Fibroblast of skin of right quadriceps (primary cell): ENCODE data around the gene KIFAP3.
"Not testable (repeated sequence)": the region's sequence is repeated elsewhere in the genome, so short reads cannot be mapped to it uniquely, and the experiment has no call there.

Source experiments
- DNase-seq: peaks from one replicate; pipeline ENCODE4 v3.0.0-alpha.2; 2013

Gene KIFAP3

DNA sequence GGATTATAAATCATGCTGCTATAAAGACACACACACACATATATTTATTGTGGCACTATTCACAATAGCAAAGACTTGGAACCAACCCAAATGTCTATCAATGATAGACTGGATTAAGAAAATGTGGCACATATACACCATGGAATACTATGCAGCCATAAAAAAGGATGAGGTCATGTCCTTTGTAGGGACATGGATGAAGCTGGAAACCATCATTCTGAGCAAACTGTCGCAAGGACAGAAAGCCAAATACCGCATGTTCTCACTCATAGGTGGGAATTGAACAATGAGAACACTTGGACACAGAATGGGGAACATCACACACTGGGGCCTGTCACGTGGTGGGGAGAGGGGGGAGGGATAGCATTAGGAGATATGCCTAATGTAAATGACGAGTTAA, 12.8 kb downstream of the KIFAP3 start:
- not testable (repeated sequence) for DNase-seq

- DNase-seq, result not testable (repeated sequence)
These were observed 14.4 kb downstream of the KIFAP3 start for GRCh38 chr1:170060015-170060520.

GRCh38 chr1:170049176-170049800, 25.2 kb downstream of the KIFAP3 start:
- no peak for DNase-seq

DNA sequence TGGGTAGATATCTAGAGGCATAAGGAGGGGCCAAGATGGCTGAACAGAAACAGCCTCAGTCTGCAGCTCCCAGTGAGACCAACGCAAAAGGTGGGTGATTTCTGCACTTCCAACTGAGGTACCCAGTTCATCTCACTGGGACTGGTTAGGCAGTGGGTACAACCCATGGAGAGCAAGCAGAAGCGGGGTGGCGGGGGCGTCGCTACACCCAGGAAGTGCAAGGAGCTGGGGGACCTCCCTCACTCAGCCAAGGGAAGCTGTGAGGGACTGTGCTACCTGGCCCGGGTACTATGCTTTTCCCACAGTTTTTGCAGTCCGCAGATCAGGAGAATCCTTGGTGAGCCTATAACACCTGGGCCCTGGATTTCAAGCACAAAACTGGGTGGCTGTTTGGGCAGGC, 26.0 kb downstream of the KIFAP3 start:
- DNase-seq, result no peak

GRCh38 chr1:170044187-170044586, 30.3 kb downstream of the KIFAP3 start:
- no peak for DNase-seq

- no peak for DNase-seq
These were observed 32.9 kb downstream of the KIFAP3 start for GRCh38 chr1:170041423-170042192.

GRCh38 chr1:170032531-170033280, 41.8 kb downstream of the KIFAP3 start:
- DNase-seq, result peak; percentile 78

DNA sequence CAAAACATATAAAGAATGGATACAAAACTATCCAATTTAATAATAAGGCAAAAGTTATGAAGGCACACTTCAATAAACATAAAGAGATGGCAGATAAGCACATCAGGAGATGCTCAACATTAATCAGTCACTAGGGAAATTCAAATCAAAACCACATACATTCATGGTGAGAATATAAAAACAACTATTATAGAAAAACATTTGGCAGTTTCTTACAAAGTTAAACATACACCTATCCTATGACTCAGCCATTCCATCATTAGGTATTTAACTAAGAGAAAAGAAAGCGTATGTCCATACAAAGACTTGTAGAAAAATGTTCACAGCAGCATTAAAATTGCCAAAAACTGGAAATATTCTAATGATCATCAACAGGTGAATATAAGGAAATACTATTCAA, 44.3 kb downstream of the KIFAP3 start:
- no peak for DNase-seq

GRCh38 chr1:170027760-170028159, 46.7 kb downstream of the KIFAP3 start:
- no peak for DNase-seq

- DNase-seq, result no peak
These were observed 53.6 kb downstream of the KIFAP3 start for GRCh38 chr1:170020859-170021258.

DNA sequence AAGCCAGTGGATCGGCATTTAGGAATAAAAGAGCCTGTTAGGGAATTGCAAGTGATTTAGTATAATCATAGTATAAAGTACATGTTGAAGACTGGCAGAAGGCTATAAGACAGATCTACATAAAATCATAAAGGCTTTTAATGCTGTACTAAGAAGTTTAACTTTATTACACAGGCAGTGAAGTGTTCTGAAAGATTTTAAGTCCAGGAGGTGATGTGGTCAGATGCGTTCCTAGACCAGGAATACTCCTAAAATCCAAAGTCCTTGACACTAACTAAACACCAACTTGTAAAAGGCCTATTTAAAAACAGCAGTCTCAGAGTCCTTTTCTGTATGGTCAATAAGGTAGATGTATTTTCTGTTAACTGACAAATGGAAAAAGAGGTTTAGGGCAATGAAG, 57.0 kb downstream of the KIFAP3 start:
- DNase-seq, result no peak

DNA sequence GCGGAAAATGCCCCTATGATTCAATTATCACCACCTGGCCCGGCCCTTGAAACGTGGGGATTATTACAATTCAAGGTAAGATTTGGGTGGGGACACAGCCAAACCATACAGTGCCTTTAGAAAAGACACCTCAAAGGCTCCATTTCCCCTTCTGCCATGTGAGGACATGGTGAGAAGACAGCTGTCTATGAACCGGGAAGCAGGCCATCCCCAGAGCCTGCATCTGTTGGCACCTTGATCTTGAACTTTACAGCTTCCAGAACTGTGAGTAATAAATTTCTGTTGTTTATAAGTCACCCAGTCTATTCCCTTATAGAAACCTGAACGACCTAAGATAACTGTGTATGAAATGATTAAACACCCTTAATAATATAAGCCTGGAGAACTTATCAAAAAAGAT, 61.6 kb downstream of the KIFAP3 start:
- no peak for DNase-seq

DNA sequence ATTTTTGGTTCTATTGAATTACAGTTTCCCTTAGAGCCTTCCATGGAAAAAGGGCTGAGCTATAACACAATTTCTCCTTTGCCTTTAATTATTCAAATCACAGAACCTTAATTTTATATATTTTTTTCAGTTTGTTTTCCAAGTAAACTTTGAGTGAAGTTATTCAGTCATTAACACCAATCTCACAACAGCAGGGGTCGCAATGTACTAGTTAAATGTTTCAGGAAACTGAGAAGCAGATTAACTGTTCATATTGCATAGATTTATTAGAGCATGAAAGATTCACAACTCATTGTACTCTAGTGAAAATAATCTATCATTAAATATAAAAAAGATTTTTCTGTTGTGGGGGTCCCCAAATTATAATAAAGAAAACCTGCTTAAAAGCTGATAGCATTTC, 64.1 kb downstream of the KIFAP3 start:
- DNase-seq, result peak; percentile 70

DNA sequence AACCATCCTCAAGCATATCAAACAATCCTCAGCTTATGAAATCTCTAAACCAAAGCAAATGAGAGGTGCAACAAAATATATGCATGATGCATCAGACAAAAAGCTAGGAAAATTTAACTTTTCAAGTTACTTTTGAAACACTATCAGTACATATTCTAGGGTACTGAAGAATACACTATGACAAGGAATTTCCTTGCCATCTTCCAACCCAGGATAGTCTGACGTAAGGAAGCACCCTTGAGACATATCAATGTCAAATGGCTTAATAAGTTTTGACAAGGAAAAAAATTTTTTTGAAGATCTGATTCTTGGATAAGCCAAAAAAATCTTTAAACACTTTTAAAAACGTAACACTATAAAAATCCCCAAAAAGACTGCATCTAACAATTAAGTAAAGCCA, 64.9 kb downstream of the KIFAP3 start:
- DNase-seq, result no peak

DNA sequence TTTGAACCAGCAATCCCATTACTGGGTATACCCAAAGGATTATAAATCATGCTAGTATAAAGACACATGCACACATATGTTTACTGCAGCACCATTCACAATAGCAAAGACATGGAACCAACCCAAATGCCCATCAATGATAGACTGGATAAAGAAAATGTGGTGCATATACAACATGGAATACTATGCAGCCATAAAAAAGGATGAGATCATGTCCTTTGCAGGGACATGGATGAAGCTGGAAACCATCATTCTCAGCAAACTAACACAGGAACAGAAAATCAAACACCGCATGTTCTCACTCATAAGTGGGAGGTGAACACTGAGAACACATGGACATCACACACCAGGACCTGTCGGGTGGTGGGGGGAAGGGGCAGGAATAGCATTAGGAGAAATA, 65.8 kb downstream of the KIFAP3 start:
- DNase-seq, result not testable (repeated sequence)

GRCh38 chr1:170003270-170003835, 71.1 kb downstream of the KIFAP3 start:
- DNase-seq, result not testable (repeated sequence)

DNA sequence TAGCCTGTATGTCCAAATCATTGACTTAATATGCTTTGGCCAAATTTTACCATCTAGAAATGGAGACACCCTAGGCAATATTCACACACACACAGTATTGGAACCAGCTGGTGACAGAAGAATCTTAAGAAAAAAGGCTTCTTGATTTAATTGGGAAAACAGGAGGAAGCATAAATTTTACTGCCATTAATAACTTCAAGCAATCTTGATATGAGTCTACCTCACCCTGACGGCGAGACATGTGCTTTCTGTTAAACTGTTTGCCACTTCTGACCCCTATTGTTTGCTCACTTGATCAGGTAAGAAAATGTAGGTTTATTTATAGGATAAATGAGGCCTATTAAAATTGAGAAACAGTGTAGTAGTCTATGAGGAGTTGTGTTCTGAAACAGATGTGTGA, 73.2 kb downstream of the KIFAP3 start:
- DNase-seq, result peak; percentile 29

DNA sequence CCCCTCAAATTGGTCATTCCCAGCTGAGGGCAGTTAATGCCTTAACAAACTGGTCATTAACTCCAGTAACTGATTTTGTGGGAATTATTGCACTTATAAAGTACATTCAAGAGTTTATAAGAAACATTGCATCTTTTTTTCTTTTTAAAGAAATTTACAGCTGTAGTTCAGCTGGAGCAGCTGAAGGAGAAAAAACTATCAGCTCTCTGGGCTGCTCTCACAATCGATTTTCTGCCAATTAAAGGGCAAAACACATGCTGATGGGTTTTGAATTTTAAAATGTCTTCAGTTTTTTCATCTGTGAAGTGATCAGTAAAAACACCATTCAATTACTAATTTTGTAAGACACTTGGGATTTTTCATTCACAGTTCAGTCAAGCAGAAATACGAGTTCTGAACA, 74.7 kb downstream of the KIFAP3 start:
- no peak for DNase-seq

- DNase-seq, result peak; percentile 94
These were observed 75.2 kb downstream of the KIFAP3 start for GRCh38 chr1:169999331-169999741.

DNA sequence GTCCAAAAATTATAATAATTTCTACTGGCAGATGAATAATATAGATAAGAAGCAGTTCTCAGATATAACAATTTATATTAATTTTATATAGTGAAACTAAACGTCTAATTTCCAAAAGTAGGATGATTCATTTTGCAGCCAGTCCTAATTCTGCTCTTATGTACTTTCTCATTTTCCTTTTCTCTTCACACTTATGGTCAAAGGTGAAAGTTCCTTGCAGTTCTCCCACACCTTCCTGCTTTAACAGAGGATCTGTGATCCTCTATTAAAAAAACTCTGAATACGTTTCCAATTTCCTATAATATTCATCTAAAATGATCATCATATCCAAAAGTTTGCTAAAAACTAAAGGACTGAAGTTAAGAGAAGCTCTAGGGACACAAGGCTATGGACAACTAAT, 78.5 kb downstream of the KIFAP3 start:
- DNase-seq, result no peak

GRCh38 chr1:169989246-169989645, 85.2 kb downstream of the KIFAP3 start:
- no peak for DNase-seq

- DNase-seq, result no peak
These were observed 88.7 kb downstream of the KIFAP3 start for GRCh38 chr1:169985757-169986156.

GRCh38 chr1:169974067-169974466, 100.4 kb downstream of the KIFAP3 start:
- no peak for DNase-seq
